CD8-positive, alpha-beta memory T cell (primary cell): ENCODE data around the gene IFFO2. TPM values are rescaled to one million over a fixed set of nuclear protein-coding genes. Genes with fewer than 3 reads are reported as not detected.

ENCODE experiments used
- CTCF ChIA-PET: fragments of 350-600 bp; sonication (Branson Sonifier 250); formaldehyde crosslinking; loops from one replicate; lab custom pipeline; 2021; ENCODE audit warnings: antibody characterized with exemption; lab: Charles Lee
- POLR2A ChIA-PET: fragments of 350-600 bp; sonication (Branson Sonifier 250); formaldehyde crosslinking; loops from one replicate; lab custom pipeline; 2021; ENCODE audit warnings: antibody characterized with exemption; lab: Charles Lee
- DNase-seq, 5 donors: peaks; one replicate each; pipeline versions ENCODE4 v3.0.0 to v3.0.0-alpha.2; 2020 to 2022; ENCODE audit warnings: mixed read lengths in 1 of 5
- H3K27ac ChIP-seq: one replicate; pipeline ENCODE4 v1.7.0; 2013; ENCODE audit warnings: low read depth, mild to moderate bottlenecking, low read length, moderate library complexity
- H3K27me3 ChIP-seq: 2 replicates; pipeline ENCODE4 v1.7.0; 2013; ENCODE audit warnings: low read length, mild to moderate bottlenecking; ENCODE audit not compliant: insufficient read depth, poor library complexity, severe bottlenecking
- H3K36me3 ChIP-seq: 2 replicates; pipeline ENCODE4 v1.7.0; 2013; ENCODE audit warnings: mild to moderate bottlenecking, low read length, moderate library complexity; ENCODE audit not compliant: insufficient read depth
- H3K4me1 ChIP-seq: 2 replicates; pipeline ENCODE4 v1.7.0; 2013; ENCODE audit warnings: mild to moderate bottlenecking, low read length, moderate library complexity; ENCODE audit not compliant: insufficient read depth
- H3K4me3 ChIP-seq: 2 replicates; pipeline ENCODE4 v1.7.0; 2013; ENCODE audit warnings: mild to moderate bottlenecking, low read length
- H3K9me3 ChIP-seq: 2 replicates; pipeline ENCODE4 v1.7.0; 2013; ENCODE audit warnings: mild to moderate bottlenecking, low read length
- H3K27ac Mint-ChIP-seq, 8 donors: one replicate each; pipeline ENCODE4 v1.8.0; 2020 to 2021; ENCODE audit warnings: mixed read lengths in 8 of 8, mild to moderate bottlenecking in 6 of 8, inconsistent platforms in 3 of 8, moderate library complexity in 3 of 8
- H3K27me3 Mint-ChIP-seq, 2 donors: one replicate each; pipeline ENCODE4 v1.8.0; 2020 to 2021; ENCODE audit warnings: mixed read lengths in 2 of 2, mild to moderate bottlenecking in 1 of 2, moderate library complexity in 1 of 2
- H3K36me3 Mint-ChIP-seq, 3 donors: one replicate each; pipeline ENCODE4 v1.8.0; 2020 to 2021; ENCODE audit warnings: mixed read lengths in 3 of 3, inconsistent platforms in 1 of 3, mild to moderate bottlenecking in 1 of 3
- H3K4me1 Mint-ChIP-seq, 3 donors: one replicate each; pipeline ENCODE4 v1.8.0; 2020 to 2021; ENCODE audit warnings: mixed read lengths in 3 of 3, inconsistent platforms in 1 of 3, mild to moderate bottlenecking in 1 of 3
- H3K4me3 Mint-ChIP-seq, 7 donors: one replicate each; pipeline ENCODE4 v1.8.0; 2020 to 2021; ENCODE audit warnings: mixed read lengths in 7 of 7, mild to moderate bottlenecking in 6 of 7, moderate library complexity in 4 of 7, inconsistent platforms in 2 of 7
- H3K9me3 Mint-ChIP-seq, 5 donors: one replicate each; pipeline ENCODE4 v1.8.0; 2020 to 2022; ENCODE audit warnings: mixed read lengths in 5 of 5, mild to moderate bottlenecking in 3 of 5, moderate library complexity in 2 of 5, inconsistent platforms in 1 of 5
- polyA plus RNA-seq: library from polyadenylated mRNA; unstranded; fragments of 300-500 nt; fragmentation: Illumina TruSeq; gene quantifications from one replicate; pipeline ENCODE4 v1.2.3, GENCODE V29; 2021
- total RNA-seq, 2 experiments: library from RNA; stranded (reverse); gene quantifications; one replicate each; pipeline ENCODE4 v1.2.3, GENCODE V29; 2021

The IFFO2 gene
- total and polyA plus RNA-seq, 3 experiments from 2014 or later = 3.2 to 37.7 (median 33.1) TPM

DNA sequence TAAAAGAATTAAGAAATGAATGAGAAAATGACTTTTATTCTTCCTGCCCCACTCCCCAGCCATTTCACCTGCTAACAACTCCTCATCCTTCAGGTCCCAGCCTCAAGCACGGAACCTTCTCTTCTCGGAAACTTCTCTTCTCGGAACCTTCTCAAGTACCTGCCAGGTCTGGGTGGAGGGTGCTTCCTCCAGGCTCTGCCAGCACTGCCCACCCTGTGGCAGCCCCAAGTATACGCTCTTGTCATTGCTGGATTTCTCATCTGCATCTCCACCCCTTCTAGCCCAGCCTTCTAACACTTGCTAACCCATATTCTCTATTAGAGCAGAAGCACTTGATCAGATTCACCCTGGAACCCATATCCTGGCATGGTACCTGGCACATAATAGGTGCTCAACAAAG, 3.9 kb upstream of the IFFO2 start:
- no peaks in the 10 kb centered on the region for H3K36me3 ChIP-seq
- no peaks in the 10 kb centered on the region for H3K9me3 ChIP-seq
- Mint-ChIP-seq H3K27me3 (peaks cover 0 to 6% of the 10 kb centered on the region in 2 donors), H3K36me3 (peaks cover 0 to under 1% (median 0%) of the 10 kb centered on the region in 3 donors), H3K4me1 (peaks cover 15 to 24% (median 17%) of the 10 kb centered on the region in 3 donors), H3K9me3 (no peaks in the 10 kb centered on the region), H3K4me3 (peak overlapping the region in 1 of 7 donors; percentile 21), H3K27ac (peak overlapping the region in 1 of 8 donors; percentile 1)
- DNase-seq = no peak
- ChIA-PET CTCF (no interaction called here), POLR2A (no interaction called here)
- no peak overlapping the region for H3K4me3 ChIP-seq
- H3K27ac ChIP-seq = no peak overlapping the region
- peaks cover 16% of the 10 kb centered on the region for H3K4me1 ChIP-seq
- no peaks in the 10 kb centered on the region for H3K27me3 ChIP-seq

DNA sequence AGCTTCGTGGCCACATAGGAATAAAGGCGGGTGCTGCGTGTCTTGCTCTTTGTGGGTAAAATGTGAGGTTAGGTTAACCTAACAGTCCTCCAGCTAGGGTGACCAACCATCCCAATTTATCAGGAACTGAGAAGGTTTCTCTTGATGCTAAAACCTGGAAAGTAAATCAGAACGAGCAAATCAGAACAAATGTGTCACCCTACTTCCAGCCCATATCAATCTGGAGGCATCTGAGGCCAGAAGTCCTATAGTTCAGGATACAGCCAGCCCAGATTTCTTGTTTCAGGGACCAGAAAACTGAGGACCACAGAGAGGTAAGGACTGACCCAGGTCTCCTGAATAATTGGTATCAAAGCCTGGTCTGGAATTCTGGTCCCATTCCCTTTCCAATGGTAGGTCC, 3.1 kb upstream of the IFFO2 start:
- Histone ChIP-seq H3K27me3 (no peaks in the 10 kb centered on the region), H3K4me1 (peaks cover 21% of the 10 kb centered on the region), H3K36me3 (no peaks in the 10 kb centered on the region), H3K4me3 (no peak overlapping the region), H3K9me3 (no peaks in the 10 kb centered on the region), H3K27ac (no peak overlapping the region)
- Mint-ChIP-seq H3K9me3 (no peaks in the 10 kb centered on the region), H3K36me3 (peaks cover 0 to 9% (median 0%) of the 10 kb centered on the region in 3 donors), H3K4me3 (no peak overlapping the region), H3K27ac (peak overlapping the region in 1 of 8 donors; percentile 39), H3K27me3 (peaks cover 0 to 1% of the 10 kb centered on the region in 2 donors), H3K4me1 (peaks cover 22 to 31% (median 24%) of the 10 kb centered on the region in 3 donors)
- DNase-seq = no peak
- ChIA-PET POLR2A (no interaction called here), CTCF (interaction anchor here (0.6 to 6.7 kb wide), 6 partner anchors 10 to 64 kb away, joined by 3 to 36 read pairs (median 3); no protein-coding TSS in a partner anchor)

DNA sequence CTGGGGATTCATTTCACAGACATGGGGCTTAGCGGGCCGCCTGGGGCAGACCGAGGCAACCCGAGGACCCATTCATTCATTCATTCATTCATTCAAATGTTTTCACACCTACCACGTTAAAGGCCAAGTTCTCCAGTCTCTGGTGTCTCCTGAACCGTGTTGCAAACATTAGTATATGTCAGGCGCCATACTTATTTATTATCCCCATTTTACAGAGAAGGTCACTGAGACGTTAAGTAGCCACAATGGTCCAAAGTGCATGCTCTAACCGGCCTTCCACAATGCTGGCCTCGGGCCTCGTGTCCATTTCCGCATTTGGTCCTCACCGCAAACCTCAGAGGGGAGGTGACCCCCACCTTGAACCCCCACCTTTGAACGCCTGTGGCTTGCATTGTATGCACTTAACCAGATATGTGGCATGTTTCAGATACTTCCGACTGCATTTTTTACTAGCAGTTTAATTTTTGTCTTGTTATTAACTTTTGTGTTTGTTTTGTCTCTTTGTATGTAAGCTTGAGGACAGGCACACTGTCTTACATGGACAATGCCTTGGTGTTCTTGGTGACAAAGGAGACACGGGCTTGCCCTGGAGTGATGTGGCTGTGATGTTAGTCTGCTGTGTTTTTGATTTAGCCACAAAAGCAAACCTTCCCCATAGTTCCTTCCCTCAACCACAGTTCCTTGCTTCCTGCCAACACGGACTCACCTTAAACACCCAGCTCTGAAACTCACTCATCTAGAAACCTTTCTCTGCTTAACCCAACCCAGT, 1.2 kb upstream of the IFFO2 start:
- peak in 1 of 5 donors; percentile 53 for DNase-seq
- CTCF ChIA-PET = interaction anchor here (1.4 to 6.7 kb wide), 5 partner anchors 15 to 51 kb away, joined by 3 to 36 read pairs (median 21); no protein-coding TSS in a partner anchor
- Mint-ChIP-seq H3K4me1 (peaks cover 41 to 50% (median 43%) of the 10 kb centered on the region in 3 donors), H3K9me3 (no peaks in the 10 kb centered on the region), H3K36me3 (peaks cover 0 to 14% (median 4%) of the 10 kb centered on the region in 3 donors), H3K27me3 (peaks cover 0 to 1% of the 10 kb centered on the region in 2 donors), H3K27ac (peak overlapping the region; percentile 33 to 88 (median 78)), H3K4me3 (peak overlapping the region; percentile 79 to 91 (median 82))
- H3K4me3 ChIP-seq = peak overlapping the region; percentile 68
- POLR2A ChIA-PET = interaction anchor here (1.0 to 8.6 kb wide), 4 partner anchors 9 to 55 kb away, joined by 3 to 110 read pairs (median 9); partner anchors contain the start of gene ALDH4A1
- no peaks in the 10 kb centered on the region for H3K9me3 ChIP-seq
- no peaks in the 10 kb centered on the region for H3K36me3 ChIP-seq
- no peak overlapping the region for H3K27ac ChIP-seq
- H3K27me3 ChIP-seq = no peaks in the 10 kb centered on the region
- H3K4me1 ChIP-seq = peaks cover 39% of the 10 kb centered on the region

DNA sequence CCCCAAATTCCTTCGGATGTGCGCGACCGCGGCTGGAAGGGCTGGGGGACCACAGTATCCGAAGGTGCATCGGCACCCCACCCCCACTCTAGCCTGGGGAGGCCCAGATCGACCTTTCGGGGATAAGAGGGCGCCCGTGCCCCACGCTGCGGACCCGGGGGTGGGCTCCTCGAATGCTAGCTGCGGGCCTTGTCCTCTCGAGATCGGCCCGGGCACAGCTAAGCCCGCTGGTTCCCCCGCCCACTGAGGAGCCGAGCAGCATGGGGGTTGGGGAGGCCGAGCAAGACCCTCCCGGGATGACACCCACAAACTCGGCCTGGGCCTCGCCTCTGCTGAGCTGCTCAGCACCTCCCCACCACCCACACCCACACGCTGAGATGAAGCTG, 653 bp upstream of the IFFO2 start:
- H3K36me3 Mint-ChIP-seq = peaks cover 0 to 20% (median 6%) of the 10 kb centered on the region in 3 donors
- Histone ChIP-seq H3K36me3 (no peaks in the 10 kb centered on the region), H3K9me3 (no peaks in the 10 kb centered on the region), H3K4me3 (peak overlapping the region; percentile 68), H3K27ac (peak overlapping the region; percentile 49), H3K4me1 (peaks cover 45% of the 10 kb centered on the region), H3K27me3 (no peaks in the 10 kb centered on the region)
- no peaks in the 10 kb centered on the region for H3K9me3 Mint-ChIP-seq
- H3K4me1 Mint-ChIP-seq = peaks cover 47 to 56% (median 48%) of the 10 kb centered on the region in 3 donors
- peaks cover 0 to 3% of the 10 kb centered on the region in 2 donors for H3K27me3 Mint-ChIP-seq
- ChIA-PET POLR2A (interaction anchor here (1.0 to 8.6 kb wide), 5 partner anchors 9 to 54 kb away, joined by 3 to 110 read pairs (median 7); partner anchors contain the start of gene ALDH4A1), CTCF (interaction anchor here (1.4 to 6.7 kb wide), 7 partner anchors 16 to 118 kb away, joined by 3 to 36 read pairs (median 8); no protein-coding TSS in a partner anchor)
- peak overlapping the region in 7 of 8 donors; percentile 32 to 95 (median 66) for H3K27ac Mint-ChIP-seq
- DNase-seq = peak in 1 of 5 donors; percentile 18
- H3K4me3 Mint-ChIP-seq = peak overlapping the region; percentile 79 to 91 (median 82)

DNA sequence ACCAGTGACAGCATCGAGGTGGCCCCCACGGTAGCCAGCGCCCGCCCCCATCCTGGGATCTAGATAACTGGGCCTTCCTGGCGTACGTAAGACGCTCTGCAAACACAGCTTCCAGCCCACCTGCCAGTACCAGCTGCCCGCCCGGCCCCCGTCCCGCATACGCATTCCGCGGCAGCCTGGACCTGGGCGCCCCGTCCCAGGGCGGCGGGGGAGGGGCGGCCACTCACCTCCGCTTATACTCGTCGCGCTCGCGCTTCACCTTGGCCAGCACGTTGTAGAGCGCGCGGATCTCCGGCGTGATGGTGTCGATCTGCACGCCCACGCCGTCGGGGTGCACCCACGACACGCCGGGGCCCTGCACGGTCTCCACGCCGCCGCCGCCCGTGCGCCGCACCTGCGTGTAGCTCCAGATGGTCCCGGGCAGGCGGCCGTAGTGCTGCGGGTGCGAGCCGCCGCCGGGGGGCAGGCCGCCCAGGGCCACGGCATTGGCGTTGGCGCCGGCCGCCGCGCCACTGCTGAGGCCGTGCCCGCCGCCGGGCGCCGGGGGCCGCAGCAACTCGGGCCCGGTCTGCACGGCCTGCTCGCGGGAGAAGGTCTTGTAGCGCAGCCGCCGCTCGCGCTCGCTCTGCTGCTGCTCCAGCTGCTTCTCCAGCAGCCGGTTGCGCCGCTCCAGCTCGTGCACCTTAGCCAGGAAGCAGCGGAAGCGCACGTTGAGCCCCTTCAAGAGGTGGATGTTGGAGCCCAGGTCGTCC, 859 bp downstream of the IFFO2 start:
- Histone ChIP-seq H3K4me1 (peaks cover 60% of the 10 kb centered on the region), H3K27ac (peak overlapping the region; percentile 60), H3K4me3 (peak overlapping the region; percentile 69), H3K27me3 (no peaks in the 10 kb centered on the region), H3K36me3 (no peaks in the 10 kb centered on the region), H3K9me3 (no peaks in the 10 kb centered on the region)
- ChIA-PET POLR2A (interaction anchor here (0.5 to 8.6 kb wide), 5 partner anchors 20 to 535 kb away, joined by 4 to 110 read pairs (median 5); partner anchors contain the start of gene ALDH4A1), CTCF (interaction anchor here (1.3 to 6.7 kb wide), 9 partner anchors 11 to 119 kb away, joined by 3 to 36 read pairs (median 5); no protein-coding TSS in a partner anchor)
- Mint-ChIP-seq H3K4me1 (peaks cover 62 to 71% (median 64%) of the 10 kb centered on the region in 3 donors), H3K36me3 (peaks cover 0 to 21% (median 6%) of the 10 kb centered on the region in 3 donors), H3K27me3 (peaks cover 0 to 4% of the 10 kb centered on the region in 2 donors), H3K9me3 (no peaks in the 10 kb centered on the region), H3K4me3 (peak overlapping the region; percentile 93 to 98 (median 95)), H3K27ac (peak overlapping the region; percentile 95 to 100 (median 100))
- peak; percentile 40 to 81 (median 55) for DNase-seq

DNA sequence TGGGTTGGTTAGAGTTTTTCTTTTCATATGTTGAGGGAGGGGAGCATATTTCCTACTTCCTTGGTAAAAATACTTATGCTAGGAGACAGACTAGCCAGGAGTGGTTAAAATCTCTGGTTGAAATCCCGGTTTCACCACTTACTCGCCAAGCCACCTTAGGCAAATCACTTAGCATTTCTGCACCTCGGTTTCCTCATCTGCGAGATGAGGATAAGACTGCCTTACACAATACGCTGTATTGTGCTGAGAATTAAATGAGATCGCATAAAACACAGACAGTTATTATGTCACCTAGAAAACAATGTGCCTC, 1.4 kb downstream of the IFFO2 start:
- Histone ChIP-seq H3K27ac (peak overlapping the region; percentile 60), H3K27me3 (no peaks in the 10 kb centered on the region), H3K9me3 (no peaks in the 10 kb centered on the region), H3K36me3 (no peaks in the 10 kb centered on the region), H3K4me1 (peaks cover 66% of the 10 kb centered on the region), H3K4me3 (peak overlapping the region; percentile 69)
- H3K27ac Mint-ChIP-seq = peak overlapping the region; percentile 95 to 100 (median 100)
- no peaks in the 10 kb centered on the region for H3K9me3 Mint-ChIP-seq
- H3K36me3 Mint-ChIP-seq = peaks cover 0 to 21% (median 6%) of the 10 kb centered on the region in 3 donors
- ChIA-PET CTCF (interaction anchor here (1.3 to 6.7 kb wide), 7 partner anchors 12 to 48 kb away, joined by 3 to 36 read pairs (median 8); no protein-coding TSS in a partner anchor), POLR2A (interaction anchor here (1.2 to 8.6 kb wide), 4 partner anchors 20 to 117 kb away, joined by 4 to 110 read pairs (median 8); partner anchors contain the start of gene ALDH4A1)
- H3K4me1 Mint-ChIP-seq = peaks cover 67 to 77% (median 69%) of the 10 kb centered on the region in 3 donors
- no peak for DNase-seq
- peak overlapping the region; percentile 93 to 98 (median 95) for H3K4me3 Mint-ChIP-seq
- H3K27me3 Mint-ChIP-seq = peaks cover 0 to 4% of the 10 kb centered on the region in 2 donors
